ENCODE data around the gene LRRK1.

The LRRK1 gene

GRCh38 chr15:101024073-101024695 is 105.0 kb downstream of the LRRK1 start:
- no peak for DNase-seq (ENCODE audit: extremely low read depth, insufficient read length)
- no peak overlapping the region for H3K4me3 ChIP-seq (replicated peaks; ENCODE audit: low read depth, low read length)
- H3K27me3 ChIP-seq (replicated peaks; ENCODE audit: control insufficient read depth, insufficient read depth, low read length) = no peaks in the 10 kb centered on the region
- peaks cover 69% of the 10 kb centered on the region for H3K36me3 ChIP-seq (ENCODE audit: control insufficient read depth, insufficient read depth, low read length)
- TF ChIP-seq, protein P1, sequence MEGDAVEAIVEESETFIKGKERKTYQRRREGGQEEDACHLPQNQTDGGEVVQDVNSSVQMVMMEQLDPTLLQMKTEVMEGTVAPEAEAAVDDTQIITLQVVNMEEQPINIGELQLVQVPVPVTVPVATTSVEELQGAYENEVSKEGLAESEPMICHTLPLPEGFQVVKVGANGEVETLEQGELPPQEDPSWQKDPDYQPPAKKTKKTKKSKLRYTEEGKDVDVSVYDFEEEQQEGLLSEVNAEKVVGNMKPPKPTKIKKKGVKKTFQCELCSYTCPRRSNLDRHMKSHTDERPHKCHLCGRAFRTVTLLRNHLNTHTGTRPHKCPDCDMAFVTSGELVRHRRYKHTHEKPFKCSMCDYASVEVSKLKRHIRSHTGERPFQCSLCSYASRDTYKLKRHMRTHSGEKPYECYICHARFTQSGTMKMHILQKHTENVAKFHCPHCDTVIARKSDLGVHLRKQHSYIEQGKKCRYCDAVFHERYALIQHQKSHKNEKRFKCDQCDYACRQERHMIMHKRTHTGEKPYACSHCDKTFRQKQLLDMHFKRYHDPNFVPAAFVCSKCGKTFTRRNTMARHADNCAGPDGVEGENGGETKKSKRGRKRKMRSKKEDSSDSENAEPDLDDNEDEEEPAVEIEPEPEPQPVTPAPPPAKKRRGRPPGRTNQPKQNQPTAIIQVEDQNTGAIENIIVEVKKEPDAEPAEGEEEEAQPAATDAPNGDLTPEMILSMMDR (IDR thresholded peaks at IDR 0.05; ENCODE audit: insufficient read depth, low read length, poor library complexity, severe bottlenecking) = no peak

- Histone ChIP-seq H3K36me3 (ENCODE audit: control insufficient read depth, insufficient read depth, low read length) (peaks cover 69% of the 10 kb centered on the region), H3K27me3 (replicated peaks; ENCODE audit: control insufficient read depth, insufficient read depth, low read length) (no peaks in the 10 kb centered on the region), H3K4me3 (replicated peaks; ENCODE audit: low read depth, low read length) (no peak overlapping the region)
- no peak for DNase-seq (ENCODE audit: extremely low read depth, insufficient read length)
- TF ChIP-seq, protein P1 (IDR thresholded peaks at IDR 0.05; ENCODE audit: insufficient read depth, low read length, poor library complexity, severe bottlenecking) = no peak
Measured at GRCh38 chr15:101024706-101025500, 105.7 kb downstream of the LRRK1 start.

DNA sequence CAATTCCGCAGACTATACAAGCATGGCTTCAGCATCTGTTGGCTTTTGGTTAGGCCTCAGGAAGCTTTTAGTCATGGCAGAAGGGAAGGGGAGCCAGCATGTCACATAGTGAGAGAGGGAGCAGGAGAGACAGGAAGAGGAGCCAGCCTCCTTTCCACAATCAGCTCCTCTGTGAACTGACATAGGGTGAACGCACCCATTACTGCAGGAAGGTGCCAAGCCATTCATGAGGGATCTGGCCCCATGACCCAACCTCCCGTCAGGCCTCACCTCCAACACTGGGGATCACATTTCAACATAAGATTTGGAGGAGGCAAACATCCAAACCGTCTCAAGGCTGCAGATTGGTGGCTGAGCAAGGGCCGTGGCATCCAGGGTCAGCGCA is 106.3 kb downstream of the LRRK1 start:
- TF ChIP-seq, protein P1 (IDR thresholded peaks at IDR 0.05; ENCODE audit: insufficient read depth, low read length, poor library complexity, severe bottlenecking) = no peak
- Histone ChIP-seq H3K36me3 (ENCODE audit: control insufficient read depth, insufficient read depth, low read length) (peaks cover 73% of the 10 kb centered on the region), H3K27me3 (replicated peaks; ENCODE audit: control insufficient read depth, insufficient read depth, low read length) (no peaks in the 10 kb centered on the region), H3K4me3 (replicated peaks; ENCODE audit: low read depth, low read length) (no peak overlapping the region)
- DNase-seq (ENCODE audit: extremely low read depth, insufficient read length) = no peak

DNA sequence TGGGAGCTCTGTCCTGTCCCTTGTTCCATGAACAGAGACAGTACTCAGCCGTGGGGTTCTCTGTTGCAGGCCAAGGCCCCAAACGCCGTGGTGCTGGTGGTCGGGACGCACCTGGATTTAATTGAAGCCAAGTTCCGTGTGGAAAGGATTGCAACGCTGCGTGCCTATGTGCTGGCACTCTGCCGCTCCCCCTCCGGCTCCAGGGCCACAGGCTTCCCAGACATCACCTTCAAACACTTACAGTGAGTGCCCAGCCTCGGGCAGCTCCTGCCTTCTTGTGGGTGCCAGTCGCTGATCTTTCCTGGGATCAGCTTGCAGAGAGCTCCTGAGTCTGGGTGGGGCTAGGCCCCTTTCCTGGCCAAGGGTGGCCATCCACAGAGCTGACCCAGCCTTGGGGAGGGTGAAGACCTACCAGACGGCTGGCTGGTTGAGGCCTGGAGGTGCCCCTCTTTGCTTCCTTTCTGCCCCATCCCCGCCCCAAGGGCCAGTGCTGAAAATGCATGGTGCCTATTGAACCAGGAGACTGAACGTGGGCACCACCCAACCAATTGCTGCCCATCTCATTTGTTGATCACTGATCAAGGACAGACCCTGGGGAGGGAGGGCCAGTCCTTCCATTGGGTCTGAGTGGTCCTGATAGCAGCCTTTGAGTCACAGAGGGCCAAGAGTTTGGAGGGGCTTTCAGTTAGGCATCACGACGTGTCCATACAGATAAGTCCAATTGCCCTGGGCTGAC is 106.9 kb downstream of the LRRK1 start:
- Histone ChIP-seq H3K4me3 (replicated peaks; ENCODE audit: low read depth, low read length) (no peak overlapping the region), H3K36me3 (ENCODE audit: control insufficient read depth, insufficient read depth, low read length) (peaks cover 69% of the 10 kb centered on the region), H3K27me3 (replicated peaks; ENCODE audit: control insufficient read depth, insufficient read depth, low read length) (no peaks in the 10 kb centered on the region)
- DNase-seq (ENCODE audit: extremely low read depth, insufficient read length) = no peak
- TF ChIP-seq, protein P1 (IDR thresholded peaks at IDR 0.05; ENCODE audit: insufficient read depth, low read length, poor library complexity, severe bottlenecking) = no peak

DNA sequence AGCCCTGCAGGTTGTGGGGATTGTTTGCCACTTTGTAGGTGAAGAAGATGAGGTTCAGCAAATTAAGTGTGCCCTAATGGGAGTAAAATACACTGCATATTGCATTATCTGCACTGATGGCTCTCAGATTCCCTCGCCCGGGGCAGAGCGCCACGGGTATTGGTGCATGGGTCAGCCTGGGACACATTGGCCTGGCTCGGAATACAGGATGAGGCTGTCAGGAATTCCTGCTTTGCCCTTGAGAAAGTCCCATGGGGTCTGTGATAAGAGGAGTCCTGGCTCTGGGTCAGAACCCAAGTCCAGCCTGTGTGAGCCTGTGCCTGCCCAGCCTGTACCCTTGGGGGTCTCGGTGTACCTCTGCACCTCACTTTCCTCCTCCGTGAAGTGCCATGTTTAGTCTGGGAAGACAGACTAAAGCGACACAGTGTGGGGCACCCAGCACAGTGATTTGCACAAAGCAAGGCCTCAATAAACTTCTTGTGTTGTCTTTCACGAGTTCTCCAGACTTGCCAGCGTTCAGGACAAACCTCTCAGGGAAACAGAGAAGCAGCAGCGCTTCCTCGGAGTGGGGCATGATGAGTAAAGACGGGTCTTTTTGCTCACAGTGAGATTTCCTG is 107.6 kb downstream of the LRRK1 start:
- TF ChIP-seq, protein P1 (IDR thresholded peaks at IDR 0.05; ENCODE audit: insufficient read depth, low read length, poor library complexity, severe bottlenecking) = no peak
- Histone ChIP-seq H3K4me3 (replicated peaks; ENCODE audit: low read depth, low read length) (no peak overlapping the region), H3K36me3 (ENCODE audit: control insufficient read depth, insufficient read depth, low read length) (peaks cover 63% of the 10 kb centered on the region), H3K27me3 (replicated peaks; ENCODE audit: control insufficient read depth, insufficient read depth, low read length) (no peaks in the 10 kb centered on the region)
- DNase-seq (ENCODE audit: extremely low read depth, insufficient read length) = no peak

Data from GM06990 (cell line).